C4-2B (cell line): Measurements from ENCODE around the gene SUGP1.

Experiments used
- CTCF ChIP-seq: fragments of 450-650 bp; conservative IDR thresholded peaks from 2 replicates; pipeline ENCODE4 v1.5.1; 2017; ENCODE audit warnings: mild to moderate bottlenecking
- ZFX ChIP-seq: fragments of 450-650 bp; IDR thresholded peaks from 2 replicates; pipeline ENCODE4 v1.6.1; 2017

- no peak for TF ChIP-seq CTCF
- TF ChIP-seq ZFX, result no peak
Measured at GRCh38 chr19:19279062-19279612, 41.2 kb downstream of the SUGP1 start.
